ENCODE results near the gene ATP8A2. TPM values are rescaled to one million over a fixed set of nuclear protein-coding genes. Genes with fewer than 3 reads are reported as not detected.

ATP8A2 gene
- total RNA-seq, 1 donor from 2014 or later: 1.9 TPM

DNA sequence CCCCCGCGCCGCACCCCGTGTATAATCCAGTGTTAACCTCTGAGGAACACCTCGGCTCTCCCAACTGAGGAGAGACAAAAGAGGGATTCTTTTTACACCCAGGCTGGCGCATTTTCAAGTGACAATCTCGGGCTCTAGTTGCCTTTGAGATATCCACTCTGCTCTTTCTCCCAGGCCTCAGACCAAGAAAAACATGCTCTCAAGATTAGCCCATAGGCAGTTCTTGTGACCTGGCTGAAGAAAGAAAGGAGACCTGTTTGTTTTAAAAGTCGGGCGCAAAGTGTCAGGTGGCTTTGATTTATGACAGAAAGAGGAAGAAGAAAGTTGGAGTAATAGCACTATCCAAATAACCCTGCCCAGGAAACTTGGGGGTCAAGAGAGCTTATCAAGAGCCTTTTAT, 652.8 kb downstream of the ATP8A2 start:
- Histone ChIP-seq H3K27me3 (no peaks in the 10 kb centered on the region), H3K4me3 (no peak overlapping the region), H3K4me1 (peaks cover 21% of the 10 kb centered on the region), H3K36me3 (no peaks in the 10 kb centered on the region), H3K27ac (peak overlapping the region; percentile 9), H3K9me3 (no peaks in the 10 kb centered on the region)
- intact Hi-C loops (cut with DNase I): no loop called here
- TF ChIP-seq, protein P1, sequence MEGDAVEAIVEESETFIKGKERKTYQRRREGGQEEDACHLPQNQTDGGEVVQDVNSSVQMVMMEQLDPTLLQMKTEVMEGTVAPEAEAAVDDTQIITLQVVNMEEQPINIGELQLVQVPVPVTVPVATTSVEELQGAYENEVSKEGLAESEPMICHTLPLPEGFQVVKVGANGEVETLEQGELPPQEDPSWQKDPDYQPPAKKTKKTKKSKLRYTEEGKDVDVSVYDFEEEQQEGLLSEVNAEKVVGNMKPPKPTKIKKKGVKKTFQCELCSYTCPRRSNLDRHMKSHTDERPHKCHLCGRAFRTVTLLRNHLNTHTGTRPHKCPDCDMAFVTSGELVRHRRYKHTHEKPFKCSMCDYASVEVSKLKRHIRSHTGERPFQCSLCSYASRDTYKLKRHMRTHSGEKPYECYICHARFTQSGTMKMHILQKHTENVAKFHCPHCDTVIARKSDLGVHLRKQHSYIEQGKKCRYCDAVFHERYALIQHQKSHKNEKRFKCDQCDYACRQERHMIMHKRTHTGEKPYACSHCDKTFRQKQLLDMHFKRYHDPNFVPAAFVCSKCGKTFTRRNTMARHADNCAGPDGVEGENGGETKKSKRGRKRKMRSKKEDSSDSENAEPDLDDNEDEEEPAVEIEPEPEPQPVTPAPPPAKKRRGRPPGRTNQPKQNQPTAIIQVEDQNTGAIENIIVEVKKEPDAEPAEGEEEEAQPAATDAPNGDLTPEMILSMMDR (IDR thresholded peaks at IDR 0.05): no peak
- no peak for DNase-seq
- peak; percentile 21 for ATAC-seq

DNA sequence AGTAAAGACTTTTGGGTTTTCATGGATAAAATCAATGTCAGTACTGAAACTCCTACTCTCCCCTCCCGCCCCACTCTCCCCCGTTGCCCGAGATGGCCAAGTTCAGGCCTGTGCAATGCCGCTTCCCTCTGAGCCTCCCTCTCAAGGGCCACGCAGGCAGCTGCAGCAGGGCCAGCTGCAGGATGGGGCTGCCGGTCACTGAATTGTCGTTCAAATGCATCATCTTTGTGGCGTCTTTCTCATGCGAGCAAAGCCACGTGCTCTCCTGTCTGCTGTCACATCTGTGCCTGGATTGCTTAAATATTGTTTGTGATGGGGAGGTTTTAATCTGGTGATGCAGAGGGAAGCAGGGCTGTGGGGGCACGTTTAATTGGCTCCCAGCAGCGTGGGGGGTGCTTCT, 653.4 kb downstream of the ATP8A2 start:
- DNase-seq (no peak), ATAC-seq (no peak)
- intact Hi-C loops (cut with DNase I): no loop called here
- no peaks in the 10 kb centered on the region for H3K36me3 ChIP-seq
- H3K27ac ChIP-seq: no peak overlapping the region
- H3K9me3 ChIP-seq: no peaks in the 10 kb centered on the region
- peaks cover 21% of the 10 kb centered on the region for H3K4me1 ChIP-seq
- TF ChIP-seq, protein P1 (IDR thresholded peaks at IDR 0.05): no peak
- no peak overlapping the region for H3K4me3 ChIP-seq
- H3K27me3 ChIP-seq: no peaks in the 10 kb centered on the region

DNA sequence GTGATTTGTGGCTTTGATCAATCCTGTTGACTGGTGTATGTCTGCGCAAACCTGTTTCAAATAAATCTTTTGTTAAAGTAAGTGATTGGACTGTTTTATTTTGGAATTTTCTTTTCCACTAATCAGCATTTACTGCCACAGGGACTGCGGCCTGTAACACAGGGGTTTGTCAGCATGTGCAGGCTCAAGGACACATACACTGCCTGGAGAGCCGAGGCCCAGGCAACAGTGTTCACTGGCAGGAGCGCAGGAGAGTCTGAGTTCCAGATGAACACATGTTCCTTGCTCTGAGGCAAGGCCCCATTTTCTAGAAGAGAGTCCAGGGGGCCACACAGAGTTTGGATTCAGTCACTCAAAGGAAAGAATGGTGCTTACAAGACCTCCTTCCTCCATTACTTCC, 654.0 kb downstream of the ATP8A2 start:
- intact Hi-C loops (cut with DNase I): no loop called here
- Histone ChIP-seq H3K27ac (no peak overlapping the region), H3K4me1 (peaks cover 21% of the 10 kb centered on the region), H3K36me3 (no peaks in the 10 kb centered on the region), H3K4me3 (no peak overlapping the region), H3K9me3 (no peaks in the 10 kb centered on the region), H3K27me3 (no peaks in the 10 kb centered on the region)
- DNase-seq (no peak), ATAC-seq (no peak)
- TF ChIP-seq, protein P1 (IDR thresholded peaks at IDR 0.05): no peak

DNA sequence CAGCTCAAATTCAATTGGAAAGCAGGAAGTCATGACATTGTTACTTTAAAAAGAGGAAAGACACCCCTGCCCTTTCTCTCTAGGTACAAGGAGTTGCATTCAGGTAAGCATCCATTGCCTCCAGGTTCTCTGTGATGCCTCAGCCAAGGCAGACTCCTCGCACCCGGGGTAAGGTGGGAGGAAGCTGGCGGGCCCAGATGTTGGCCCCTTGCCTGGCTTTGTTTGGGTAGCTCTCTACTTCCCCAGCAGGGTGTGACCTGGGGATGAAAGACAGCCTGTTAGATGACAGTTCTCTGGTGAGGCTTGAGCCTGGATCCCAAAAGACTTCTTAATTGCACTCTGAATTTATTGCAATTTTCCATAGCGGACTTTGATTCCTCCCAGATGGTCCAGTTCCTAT, 654.4 kb downstream of the ATP8A2 start:
- no peak overlapping the region for H3K27ac ChIP-seq
- no peaks in the 10 kb centered on the region for H3K9me3 ChIP-seq
- peaks cover 18% of the 10 kb centered on the region for H3K4me1 ChIP-seq
- no peak overlapping the region for H3K4me3 ChIP-seq
- ATAC-seq (no peak), DNase-seq (no peak)
- TF ChIP-seq, protein P1 (IDR thresholded peaks at IDR 0.05): no peak
- no peaks in the 10 kb centered on the region for H3K27me3 ChIP-seq
- intact Hi-C loops (cut with DNase I): no loop called here
- no peaks in the 10 kb centered on the region for H3K36me3 ChIP-seq

DNA sequence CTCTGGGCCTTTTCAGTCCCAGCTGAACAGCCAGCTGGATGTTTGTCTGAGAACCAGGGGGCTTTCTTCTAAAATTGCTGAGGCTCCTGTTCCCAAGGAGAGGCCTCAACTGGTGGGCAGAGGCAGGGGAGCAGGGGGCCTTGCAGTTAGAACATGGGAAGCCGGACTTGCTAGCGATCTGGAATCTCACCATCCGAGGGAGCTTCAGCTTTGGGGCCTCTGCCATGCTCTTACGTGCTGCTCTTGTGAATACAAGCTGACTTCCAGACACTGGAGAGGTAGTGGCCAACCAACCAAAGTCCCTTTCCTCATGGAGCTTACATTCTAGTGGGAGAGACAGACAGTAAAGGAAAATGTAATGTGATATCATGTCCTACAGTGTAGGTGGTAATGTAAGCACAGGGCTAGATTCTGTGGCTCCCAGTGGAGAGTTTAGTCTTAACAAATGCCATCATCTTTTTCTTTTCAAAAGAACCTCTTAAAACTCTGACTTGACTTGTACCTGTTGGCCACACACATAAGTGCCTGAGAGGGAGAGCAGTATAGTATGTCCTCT, 657.9 kb downstream of the ATP8A2 start:
- ATAC-seq (no peak), DNase-seq (no peak)
- intact Hi-C loops (cut with DNase I): no loop called here
- no peak overlapping the region for H3K27ac ChIP-seq
- TF ChIP-seq, protein P1 (IDR thresholded peaks at IDR 0.05): no peak
- H3K27me3 ChIP-seq: no peaks in the 10 kb centered on the region
- H3K4me1 ChIP-seq: no peaks in the 10 kb centered on the region
- no peak overlapping the region for H3K4me3 ChIP-seq
- no peaks in the 10 kb centered on the region for H3K9me3 ChIP-seq
- H3K36me3 ChIP-seq: no peaks in the 10 kb centered on the region

DNA sequence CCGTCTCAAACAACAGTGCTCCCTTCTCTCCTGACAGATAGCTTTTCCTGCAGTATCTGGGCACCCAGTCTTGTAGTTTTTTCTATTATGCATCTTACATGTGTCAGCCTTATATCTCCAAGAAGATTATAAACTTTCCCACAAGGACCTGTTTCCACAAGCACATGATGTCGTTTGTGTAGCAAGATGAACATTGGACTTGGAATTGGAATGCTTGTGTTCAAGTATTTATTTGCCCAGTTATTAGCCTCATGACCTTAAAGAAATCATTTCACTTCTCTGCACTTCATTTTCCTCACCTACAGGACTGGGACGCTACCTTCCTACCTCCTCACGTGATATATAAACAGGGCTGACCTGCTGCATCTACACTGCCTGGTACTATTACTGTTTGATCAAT, 658.6 kb downstream of the ATP8A2 start:
- H3K4me1 ChIP-seq: no peaks in the 10 kb centered on the region
- H3K9me3 ChIP-seq: no peaks in the 10 kb centered on the region
- intact Hi-C loops (cut with DNase I): no loop called here
- H3K4me3 ChIP-seq: no peak overlapping the region
- DNase-seq (no peak), ATAC-seq (no peak)
- no peaks in the 10 kb centered on the region for H3K36me3 ChIP-seq
- TF ChIP-seq, protein P1 (IDR thresholded peaks at IDR 0.05): no peak
- H3K27me3 ChIP-seq: no peaks in the 10 kb centered on the region
- H3K27ac ChIP-seq: no peak overlapping the region

Data from upper lobe of right lung (tissue), 1 donor.